NCI-H1930 (cell line): ENCODE results near the gene POLD2.

Source experiments
- DNase-seq, 2 experiments: peaks; one replicate each; lab custom pipeline; 2025; lab: John Stamatoyannopoulos, UW

POLD2 gene

DNA sequence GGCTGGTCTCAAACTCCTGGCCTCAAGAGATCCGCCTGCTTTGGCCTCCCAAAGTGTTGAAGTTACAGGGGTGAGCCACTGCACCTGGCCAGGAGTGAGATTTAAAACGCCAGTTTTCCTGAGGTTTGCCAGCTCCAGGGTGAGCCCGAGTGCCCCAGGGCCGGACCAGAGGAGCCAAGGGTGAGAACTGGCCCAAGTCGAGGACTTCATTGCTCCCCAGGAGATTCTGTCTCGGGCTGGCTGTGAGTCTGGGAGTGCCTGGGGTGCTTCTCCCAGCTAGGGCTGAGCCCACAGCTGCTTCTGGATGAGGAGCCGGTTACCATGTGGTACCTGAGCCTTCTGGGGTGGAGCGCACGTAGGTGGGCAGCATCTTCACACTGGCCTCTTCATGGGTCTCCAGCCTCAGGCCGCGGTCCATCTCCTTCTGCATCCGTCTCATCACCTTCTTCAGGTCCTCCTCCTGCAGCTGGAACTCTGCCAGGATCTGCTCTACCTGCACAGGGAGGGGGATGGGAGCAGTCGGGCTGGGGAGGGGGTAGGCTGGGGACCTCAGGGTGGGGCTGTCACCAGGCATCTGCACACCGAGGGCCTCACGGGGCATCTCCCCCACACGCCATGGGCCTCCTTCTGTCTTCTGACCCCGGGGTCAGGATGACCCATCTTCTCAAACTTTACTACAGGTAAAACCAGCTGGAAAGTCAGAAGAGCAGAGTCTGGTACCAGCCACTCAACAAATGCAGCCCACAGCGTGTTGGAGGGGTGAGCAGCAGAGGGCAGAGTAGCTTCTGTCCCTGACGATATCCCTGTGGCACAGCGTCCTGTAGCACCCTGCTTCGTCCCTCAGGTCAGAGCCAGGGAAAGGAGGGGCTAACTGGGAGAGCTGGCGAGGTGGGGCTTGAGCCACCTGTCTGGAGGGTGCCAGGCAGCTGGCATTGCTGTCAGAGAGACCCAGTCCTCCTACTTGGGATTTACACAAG, 29.9 kb upstream of the POLD2 start:
- no peak for DNase-seq

DNA sequence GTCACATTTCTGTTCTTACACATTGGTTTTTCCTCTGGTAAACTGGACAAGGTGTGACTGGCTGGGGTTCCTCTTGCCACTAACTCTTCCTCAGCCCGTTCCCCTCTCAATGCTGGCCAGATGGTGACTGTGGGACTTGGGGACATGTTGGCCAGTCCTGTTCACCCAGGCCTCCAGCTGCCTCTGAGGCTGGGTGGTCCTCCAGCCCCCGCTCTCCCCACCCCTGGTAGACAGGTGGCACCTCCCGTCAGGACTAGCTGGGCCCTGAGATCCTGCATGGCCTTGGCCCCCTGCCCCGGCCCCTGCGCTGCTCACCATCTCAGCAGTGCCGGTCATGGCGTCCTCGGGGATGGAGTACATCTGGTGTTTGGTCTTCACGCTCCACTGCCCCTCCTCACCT, 28.6 kb upstream of the POLD2 start:
- DNase-seq = no peak

DNA sequence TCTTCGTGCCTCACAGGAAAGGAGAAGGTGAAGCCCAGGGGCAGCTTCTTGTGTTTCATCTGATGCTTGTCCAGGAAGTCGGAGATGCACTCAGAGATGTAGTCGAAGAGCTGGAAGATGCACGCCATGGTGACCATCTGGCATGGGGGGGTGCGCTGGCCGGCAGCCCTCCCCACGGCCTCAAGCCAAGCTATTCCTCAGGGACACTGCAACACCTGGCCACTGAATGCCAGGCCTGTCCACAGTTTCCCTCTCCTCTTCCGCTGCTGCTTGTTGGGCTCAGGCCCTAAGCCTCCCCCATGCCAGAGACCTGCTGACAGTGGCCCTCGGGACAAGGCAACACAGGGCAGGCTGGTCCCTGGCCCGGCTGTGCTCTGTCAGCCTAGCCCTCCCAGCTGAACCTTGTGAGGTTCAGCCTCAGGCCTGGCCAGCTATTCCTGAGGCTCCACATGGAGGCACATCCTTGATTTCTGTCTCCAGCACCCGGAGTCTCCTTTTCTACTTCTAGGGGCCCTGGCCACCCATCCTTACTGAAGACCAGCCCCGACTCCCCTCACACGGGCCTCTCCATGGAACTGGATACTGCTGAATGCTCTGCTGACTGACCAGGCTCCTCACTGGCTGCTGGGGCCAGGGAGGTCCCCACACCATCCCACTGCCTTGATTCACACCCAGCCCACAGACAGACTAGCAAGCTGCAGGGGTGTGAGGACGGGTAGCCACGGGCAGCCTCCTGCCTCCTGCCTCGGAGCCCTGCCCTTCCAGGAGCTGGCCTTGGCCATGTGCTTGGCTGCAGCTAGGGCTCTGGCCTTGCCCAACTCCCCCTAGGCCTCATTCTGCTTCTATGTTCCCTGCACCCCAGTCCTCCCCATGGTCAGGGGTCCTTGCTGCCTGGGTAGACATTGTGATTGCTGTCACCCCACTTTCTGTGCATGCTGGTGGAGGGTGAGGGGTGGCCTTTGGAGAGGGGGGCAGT, 27.9 kb upstream of the POLD2 start:
- no peak for DNase-seq

DNA sequence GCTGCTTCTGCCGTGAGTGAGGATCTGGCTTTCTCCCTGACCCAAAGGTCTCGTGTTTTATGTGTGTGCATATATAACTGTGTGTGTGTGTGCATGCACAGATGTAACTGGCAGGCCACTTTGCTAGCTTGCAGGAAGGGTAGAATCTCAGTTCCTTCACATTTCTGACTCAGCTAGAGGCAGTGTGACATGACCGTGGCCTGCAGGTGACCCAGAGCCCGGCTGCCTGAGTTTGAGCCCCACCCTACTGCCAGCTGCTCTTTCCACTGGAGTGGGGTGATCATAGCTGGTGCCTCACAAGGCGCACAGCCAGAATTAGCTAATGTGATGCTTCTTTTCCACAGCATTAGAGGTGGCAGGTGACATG, 27.1 kb upstream of the POLD2 start:
- DNase-seq = no peak

DNA sequence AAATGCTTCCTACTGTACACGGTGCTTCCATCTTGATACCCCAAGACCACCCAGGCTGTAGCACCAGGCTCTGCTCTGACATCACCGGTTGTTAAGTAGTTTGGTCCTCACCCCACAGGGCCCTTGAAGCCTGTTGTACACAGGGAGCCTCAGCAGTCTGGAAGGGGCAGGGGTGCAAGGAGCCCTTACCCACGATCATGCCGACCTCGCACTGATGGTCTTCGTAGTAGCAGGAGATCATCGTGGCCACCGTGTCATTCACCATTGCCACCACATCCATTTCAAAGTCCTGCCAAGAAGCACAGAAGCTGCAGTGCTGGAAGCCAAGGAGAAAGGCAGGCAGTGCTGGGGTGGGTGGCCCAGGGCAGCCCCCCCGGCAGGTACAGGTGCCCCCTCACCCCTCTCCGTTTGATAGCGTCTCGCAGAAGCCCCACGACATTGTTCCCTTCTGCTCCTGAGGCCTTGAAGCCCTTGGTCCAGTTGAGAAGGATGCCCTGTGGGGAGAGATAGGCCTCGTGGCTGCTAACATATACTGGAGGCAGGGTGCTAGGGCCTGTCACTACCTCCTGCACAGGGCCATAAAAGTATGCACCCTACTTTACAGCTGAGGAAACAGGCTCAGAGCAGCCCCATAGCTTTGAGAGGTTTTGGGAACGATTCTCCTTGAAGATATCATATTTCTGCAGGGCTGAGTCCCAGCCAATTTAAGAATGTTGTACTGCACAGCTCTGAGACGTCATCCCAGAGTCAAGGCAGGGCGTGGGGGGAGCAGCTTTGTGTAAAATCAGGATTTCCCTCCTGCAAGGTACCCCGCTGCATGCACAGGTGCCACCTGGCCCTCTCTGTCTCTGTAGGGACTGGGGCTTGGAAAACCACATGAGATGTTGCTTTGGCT, 26.5 kb upstream of the POLD2 start:
- no peak for DNase-seq

DNA sequence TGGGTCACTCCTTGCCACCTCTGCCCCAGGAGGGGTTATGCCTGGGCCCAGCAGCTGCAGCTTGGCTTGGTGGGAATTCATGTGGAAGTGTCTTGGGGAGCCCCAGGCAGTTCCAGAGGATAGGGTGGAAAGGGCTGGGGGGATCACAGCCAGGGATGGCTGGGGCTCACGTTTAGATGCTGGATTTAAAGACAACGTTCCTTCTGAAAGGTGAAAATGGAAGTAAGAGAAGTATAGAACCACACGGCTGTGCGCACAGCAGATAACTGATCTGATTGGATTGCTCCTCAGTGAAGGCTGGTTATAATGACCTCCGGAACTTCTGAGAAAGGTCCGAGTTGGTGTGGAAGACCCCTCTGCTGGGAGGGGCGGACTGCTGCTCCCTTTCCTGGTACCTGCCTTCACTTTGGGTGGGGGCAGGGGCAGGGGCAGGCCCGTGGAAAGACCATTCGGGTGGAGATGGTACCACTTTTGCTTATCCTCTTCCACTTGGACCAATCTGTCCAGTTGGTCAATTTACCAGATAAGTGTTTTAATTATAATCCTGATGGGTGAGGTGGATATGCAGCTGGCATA, 25.7 kb upstream of the POLD2 start:
- no peak for DNase-seq

DNA sequence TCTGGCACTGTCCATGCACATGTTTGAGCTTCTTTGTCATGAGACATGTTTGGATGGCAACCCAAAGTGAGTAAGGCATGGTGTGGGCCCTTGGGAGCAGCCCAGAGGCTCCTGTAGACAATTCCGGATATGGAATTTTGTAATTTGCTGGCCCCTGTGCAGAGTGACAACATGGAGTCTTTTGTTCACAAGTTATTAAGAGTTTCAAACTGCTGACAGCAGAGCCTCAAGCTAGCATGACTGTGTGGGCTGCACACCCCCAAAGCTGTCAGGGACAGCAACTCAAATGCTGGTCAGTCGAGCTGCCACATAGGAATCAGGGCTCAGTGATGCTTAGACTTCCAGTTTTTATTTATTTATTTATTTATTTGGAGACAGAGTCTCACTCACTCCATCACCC, 24.8 kb upstream of the POLD2 start:
- DNase-seq = no peak

DNA sequence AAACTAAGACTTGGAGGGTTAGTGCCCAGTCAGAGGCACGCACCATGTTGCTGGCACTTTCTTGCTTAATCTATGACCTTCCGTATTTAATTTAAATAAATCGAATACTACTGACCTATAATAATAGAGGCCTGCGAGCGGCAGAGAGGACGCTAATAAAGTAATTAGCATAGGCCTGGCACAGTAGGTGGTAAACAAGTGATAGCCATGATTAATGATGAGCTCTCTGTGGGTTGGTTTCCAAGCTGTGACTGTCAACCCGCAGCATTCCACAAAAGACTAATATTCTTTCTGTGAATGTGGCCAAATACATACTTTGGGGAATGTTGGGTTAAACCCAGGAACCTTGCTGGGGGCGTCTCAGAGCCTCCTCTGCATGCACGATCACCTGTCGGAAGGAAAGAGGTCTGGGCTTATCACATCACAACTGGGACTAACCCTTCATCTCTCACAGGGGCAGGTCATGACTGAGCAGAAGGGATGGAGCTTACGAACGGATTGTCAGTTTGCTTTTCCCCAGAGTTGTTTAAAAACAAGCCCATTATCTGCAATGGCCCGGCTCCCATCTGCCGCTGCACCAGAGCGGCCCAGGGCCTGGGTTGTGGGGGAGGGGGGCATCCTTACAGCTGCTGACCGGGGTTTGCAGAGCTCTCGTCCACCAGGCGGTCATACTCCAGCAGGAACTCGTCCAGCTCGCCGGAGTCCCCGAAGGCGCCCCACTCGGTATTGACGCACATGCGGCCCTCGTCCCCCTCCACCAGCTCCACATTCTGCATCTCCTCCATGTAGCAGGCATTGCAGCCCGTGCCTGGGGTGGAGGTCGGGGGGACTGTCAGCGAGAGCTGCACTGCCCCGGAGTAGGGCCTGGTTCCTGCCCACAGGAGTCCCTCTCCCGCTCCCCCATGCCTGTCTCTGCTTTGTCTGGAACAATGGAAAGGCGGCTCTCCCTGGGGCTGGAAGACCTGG, 24.0 kb upstream of the POLD2 start:
- DNase-seq = no peak

DNA sequence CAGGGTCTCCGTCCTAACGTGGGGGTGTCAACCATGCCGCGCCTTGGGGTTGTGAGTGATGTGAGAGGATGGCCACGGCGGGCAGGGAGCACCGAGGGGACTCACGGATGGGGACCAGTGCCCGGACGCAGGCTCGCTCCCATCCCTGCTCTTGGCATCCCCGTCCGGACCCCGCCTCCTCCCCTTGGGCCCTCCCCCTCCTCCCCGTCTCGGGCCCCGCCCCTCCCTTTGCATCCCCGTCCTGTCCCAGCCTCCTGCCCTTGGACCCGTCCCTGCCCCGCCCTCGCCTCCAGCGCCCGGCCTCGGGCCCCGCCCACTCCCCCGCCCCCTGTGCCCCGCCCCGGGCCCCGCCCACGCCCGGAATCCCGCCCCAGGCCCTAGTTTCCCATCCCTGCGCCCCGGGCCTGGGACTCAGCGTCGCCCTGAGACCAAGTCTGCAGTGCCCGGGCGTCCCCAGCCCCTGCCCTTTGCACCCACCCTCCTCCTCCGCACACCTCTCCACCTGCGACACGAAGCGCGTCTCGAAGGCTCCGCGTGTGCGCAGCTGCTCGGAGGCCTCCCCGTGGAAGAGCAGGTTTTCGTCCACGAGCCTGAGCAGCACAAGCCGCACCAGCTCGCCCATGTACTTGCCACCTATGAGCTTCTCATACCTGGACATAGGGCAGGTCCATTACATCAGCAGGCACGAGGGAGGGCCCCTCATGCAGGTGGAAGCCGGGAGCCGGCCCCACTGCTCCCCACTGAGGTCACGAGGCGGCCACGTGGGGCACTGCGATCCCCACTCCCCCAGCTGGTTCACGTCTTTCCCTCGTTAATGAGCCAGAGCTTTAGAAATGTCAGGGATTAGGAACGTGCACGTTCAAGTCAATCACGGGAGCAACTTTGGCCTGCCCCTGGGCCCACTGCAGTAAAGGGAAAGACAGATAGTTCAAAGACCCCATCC, 22.9 kb upstream of the POLD2 start:
- peak; percentile 25 to 56 for DNase-seq

DNA sequence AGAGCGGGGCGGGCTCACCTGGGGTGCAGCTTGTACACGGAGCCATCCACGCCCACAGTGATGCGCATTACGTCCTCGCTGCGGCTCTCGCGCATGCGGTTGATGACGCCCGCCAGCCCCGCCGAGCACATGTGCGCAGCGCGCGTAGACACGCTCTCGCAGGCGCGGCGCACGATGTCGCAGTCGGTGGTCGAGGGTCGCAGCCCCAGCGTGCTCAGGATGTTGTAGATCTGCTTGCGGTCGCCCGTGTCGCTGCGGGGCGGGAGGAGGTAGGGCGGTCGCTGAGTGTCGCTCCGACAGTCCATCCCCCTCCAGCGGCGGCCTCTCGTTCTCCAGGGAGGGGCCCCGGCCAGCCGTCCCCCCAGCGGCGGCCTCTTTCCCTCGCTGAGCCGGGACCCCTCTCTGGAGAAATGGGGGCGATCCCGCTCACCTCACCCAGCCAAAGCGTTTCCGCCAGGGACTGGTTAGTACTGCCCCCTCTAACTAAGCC, 22.2 kb upstream of the POLD2 start:
- peak; percentile 26 to 48 for DNase-seq

DNA sequence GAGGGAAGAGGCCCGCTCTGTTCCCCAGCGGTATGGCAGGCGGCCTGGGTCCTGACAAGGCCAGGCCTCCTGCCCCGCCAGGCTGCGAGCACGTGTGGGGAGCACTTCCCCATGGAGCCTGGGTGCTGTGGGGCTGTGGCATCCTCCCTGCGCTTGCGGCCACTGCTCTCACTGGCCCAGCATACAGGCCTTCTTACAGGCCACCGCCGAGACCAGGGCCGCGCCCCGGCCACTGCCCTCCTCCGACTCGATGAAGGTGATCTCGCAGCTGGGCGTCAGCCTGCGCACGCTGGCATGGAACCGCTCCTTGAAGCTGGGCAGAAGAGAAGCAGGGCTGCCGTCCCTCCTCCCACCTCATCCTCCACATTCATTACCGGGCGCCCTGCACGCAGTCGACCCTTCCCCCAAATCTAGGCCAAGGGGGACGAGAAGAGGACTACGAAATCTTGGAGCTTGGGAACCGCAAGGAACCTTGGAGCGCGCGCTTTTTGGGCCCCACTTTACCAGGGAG, 21.7 kb upstream of the POLD2 start:
- DNase-seq = no peak

DNA sequence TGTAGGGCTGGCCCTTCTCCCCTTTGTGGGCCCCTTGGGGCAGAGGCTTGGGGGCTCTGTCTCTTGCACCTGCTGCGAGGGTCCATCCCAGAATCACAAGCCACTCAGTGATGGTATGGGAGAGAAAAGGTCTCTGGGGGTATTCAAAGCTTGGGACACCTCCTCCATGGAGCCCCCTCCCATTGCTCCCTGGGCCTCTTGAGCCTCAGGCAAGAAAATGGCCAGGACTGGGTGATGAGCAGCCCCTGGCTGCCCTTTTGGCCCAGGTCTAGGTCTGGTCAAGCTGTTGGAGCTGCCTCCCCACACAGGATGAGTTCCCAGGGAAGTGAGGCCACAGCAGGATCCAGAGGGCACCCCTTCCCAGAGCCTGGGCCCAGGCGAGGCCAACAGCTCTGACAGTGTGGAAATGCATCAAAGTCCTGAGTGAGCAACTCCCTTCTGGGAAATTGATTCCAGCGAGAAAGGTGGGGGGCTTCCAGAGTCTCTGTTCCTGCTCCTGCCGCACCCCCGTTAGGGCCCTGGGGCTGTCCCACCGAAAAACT, 21.1 kb upstream of the POLD2 start:
- no peak for DNase-seq

DNA sequence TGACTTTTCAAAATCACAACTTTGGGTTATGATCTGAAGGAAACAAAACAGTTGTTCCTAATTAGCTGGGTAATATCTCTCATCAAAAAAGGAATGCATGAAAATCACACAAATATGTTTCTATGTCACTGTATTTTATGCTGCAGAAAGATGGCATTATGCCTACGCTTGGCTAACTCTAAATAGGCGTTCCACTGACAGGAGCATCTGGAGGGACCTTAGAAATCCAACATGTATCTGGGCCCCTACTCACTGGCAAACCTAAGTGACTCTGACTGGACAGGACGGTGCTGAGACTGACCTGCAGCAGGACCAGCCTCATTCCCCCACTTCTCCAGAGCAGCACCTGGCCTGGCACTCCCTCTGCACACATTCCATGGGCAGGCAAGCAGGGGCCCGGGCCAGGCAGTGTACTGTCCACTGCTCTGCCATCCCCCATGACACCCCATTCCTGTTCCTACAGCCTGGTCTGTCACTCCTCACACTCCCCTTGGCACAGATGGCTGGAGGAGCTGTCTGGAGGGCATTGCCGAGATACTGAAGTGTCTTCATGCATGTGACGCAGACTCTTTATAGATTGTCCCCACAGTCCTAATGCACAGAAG, 20.4 kb upstream of the POLD2 start:
- no peak for DNase-seq

DNA sequence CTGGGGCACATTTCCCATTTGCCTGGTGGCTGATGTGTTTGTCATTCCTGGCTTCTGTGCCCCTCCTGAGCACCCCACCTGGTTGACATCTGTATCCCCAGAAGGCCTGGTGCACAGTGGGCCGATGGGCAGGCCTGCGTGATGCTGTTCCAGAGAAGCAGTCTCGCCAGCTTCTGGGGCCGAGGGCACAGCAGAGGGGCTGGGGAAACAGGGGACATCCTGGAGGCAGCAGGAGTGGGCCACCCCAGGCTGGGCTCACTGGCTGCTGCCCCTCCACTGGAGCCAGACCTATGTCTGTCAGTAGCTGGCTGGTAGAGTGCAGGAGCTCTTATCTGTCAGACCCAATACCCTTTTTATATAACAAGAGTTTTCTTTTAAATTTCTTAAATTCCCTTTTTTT, 18.7 kb upstream of the POLD2 start:
- DNase-seq = no peak

DNA sequence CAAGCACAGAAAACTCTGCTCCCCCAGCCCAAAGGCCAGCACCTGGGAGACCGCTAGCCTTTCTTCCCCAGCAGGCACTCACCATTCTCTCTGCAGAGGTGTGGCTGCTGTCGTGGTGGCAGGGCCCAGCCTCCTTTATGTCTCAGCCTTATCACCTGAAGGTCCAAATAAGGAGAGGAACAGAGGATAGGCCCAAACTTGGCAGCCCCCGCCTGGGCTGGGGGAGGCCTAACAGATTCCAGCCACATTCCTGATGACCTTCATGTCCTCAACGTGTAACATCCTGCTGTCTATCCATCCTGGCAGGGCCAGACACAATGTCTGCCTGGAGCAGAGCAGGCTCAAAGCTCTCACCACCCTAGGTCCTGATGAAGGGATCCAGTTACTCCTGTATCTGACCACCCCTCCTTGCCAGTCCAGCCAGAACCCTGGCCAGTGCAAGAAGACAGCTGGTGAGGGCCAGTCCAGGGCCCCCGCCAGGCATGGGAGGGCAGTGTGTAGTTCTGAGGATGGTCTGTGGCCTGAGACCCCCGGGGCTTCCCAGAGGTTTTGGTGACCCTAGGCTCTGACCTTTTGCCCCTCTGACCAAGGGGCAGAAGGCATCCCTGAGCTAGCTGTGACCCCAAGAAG, 18.0 kb upstream of the POLD2 start, which contains the start of gene MYL7:
Gene MYL7 (minus strand): TSS at position 112 of the 630 bp plus-strand sequence. CDS start 27 bp downstream, at position 85.
- no peak for DNase-seq

DNA sequence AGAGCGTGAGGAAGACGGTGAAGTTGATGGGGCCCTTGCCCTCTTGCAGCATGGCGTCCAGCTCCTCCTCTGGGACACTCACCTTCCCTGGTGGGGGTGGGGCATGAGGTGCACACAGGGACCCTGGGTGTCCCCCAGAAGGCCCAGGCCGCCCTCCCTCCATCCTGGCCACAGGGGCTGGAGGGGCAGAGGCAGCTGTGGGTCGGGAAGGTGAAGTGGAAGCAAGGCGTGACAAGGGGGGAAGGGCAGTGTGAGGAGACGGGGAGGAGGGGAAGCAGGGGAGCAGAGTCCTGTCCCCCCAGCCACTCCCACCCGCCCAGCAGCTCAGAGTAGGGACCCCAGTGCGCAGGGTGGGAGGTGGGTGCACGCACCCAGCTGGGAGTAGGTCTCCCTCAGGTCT, 17.0 kb upstream of the POLD2 start:
- no peak for DNase-seq

DNA sequence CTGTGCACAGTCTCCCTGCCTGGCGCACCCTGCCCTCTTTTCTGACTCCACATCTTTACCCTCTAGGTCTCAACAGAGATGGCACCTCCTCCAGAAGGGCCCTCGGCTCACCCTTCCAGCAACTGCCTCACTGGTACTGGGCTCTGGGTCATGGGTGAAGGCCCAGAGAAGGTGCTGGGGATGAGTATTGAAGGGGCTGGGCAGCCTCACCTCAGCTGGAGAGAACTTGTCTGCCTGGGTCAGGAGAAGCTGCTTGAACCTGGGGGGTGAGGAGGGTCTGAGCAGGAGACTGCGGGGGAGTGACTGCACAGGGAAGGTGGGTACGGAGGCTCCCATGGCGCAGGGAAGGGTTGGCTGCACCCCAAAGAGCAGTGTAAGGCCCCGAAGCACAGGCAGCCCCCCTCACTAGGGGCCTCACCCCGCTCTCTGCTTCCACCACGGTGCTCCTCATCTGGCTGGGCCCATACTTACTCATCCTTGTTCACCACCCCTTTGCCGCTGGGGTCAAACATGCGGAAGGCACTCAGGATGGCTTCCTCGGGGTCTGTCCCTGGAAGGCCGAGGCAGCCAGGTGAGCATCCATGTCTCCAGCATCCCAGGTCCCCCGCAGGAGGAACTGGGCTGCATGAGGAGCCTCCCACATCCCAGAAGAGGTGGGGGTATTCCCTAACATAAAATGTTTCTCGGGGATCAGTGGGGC, 16.1 kb upstream of the POLD2 start:
- no peak for DNase-seq
